ENCODE measurements around the gene TRPV6. TPM values are rescaled to one million over a fixed set of nuclear protein-coding genes. Genes with fewer than 3 reads are reported as not detected.

TRPV6 gene
- total RNA-seq, 2 experiments from 2014 or later = not detected

GRCh38 chr7:142842251-142842766, 43.2 kb downstream of the TRPV6 start:
- Mint-ChIP-seq H3K4me1 (no peaks in the 10 kb centered on the region), H3K4me3 (no peak overlapping the region)

GRCh38 chr7:142838461-142839213, 46.9 kb downstream of the TRPV6 start:
- Mint-ChIP-seq H3K27ac (no peak overlapping the region), H3K4me3 (no peak overlapping the region), H3K9me3 (ENCODE audit: low read depth) (no peaks in the 10 kb centered on the region), H3K4me1 (peaks cover 16% of the 10 kb centered on the region), H3K36me3 (ENCODE audit: low read depth) (no peaks in the 10 kb centered on the region), H3K27me3 (no peaks in the 10 kb centered on the region)
- peak; percentile 63 for ATAC-seq
- intact Hi-C loops (cut with DNase I, micrococcal nuclease) = no loop called here
- no peak for DNase-seq
- POLR2A ChIA-PET = no interaction called here
- CTCF ChIA-PET = interaction anchor here (0.6 kb wide), 1 partner anchor 49 kb away, joined by 3 read pairs; no protein-coding TSS in a partner anchor

More at GRCh38 chr7:142842251-142842766, 43.2 kb downstream of the TRPV6 start:
- Mint-ChIP-seq H3K27me3 (no peaks in the 10 kb centered on the region), H3K36me3 (ENCODE audit: low read depth) (no peaks in the 10 kb centered on the region), H3K27ac (no peak overlapping the region), H3K9me3 (ENCODE audit: low read depth) (no peaks in the 10 kb centered on the region)
- no peak for ATAC-seq
- DNase-seq = no peak
- intact Hi-C loops (cut with DNase I, micrococcal nuclease) = no loop called here
- CTCF ChIA-PET = interaction anchor here (0.6 to 1.2 kb wide), 4 partner anchors 24 to 54 kb away, joined by 3 to 4 read pairs (median 3); no protein-coding TSS in a partner anchor
- POLR2A ChIA-PET = no interaction called here

GRCh38 chr7:142836426-142836825, 49.1 kb downstream of the TRPV6 start:
- Mint-ChIP-seq H3K4me1 (peaks cover 25% of the 10 kb centered on the region), H3K4me3 (no peak overlapping the region), H3K27ac (no peak overlapping the region), H3K27me3 (no peaks in the 10 kb centered on the region), H3K9me3 (ENCODE audit: low read depth) (no peaks in the 10 kb centered on the region), H3K36me3 (ENCODE audit: low read depth) (no peaks in the 10 kb centered on the region)
- ChIA-PET CTCF (interaction anchor here (1.2 to 2.3 kb wide), 5 partner anchors 21 to 374 kb away, joined by 3 to 26 read pairs (median 5); no protein-coding TSS in a partner anchor), POLR2A (no interaction called here)
- intact Hi-C loops (cut with DNase I, micrococcal nuclease) = no loop called here
- no peak for ATAC-seq
- no peak for DNase-seq

DNA sequence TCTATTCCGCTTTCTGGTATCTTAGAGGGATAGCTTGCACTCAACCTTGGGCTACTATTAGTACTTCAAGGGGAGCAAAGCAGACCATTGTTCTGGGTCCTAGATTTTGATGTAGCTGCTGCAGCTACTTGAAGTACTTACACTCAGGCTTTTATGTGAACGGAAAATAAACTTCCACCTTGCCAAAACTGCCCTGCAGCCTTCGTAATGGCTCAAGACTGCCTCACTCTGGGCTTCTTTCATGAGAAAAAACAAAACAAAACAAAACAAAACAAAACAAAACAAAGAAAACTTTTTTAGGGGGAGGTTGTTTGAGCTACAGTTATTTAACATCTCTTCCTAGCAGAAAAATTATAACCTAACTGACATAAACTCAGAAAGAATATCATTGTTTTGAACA, 50.1 kb downstream of the TRPV6 start:
- CTCF ChIA-PET = interaction anchor here (0.8 to 2.3 kb wide), 16 partner anchors 8 to 532 kb away, joined by 3 to 26 read pairs (median 4); no protein-coding TSS in a partner anchor
- DNase-seq = peak; percentile 26
- Mint-ChIP-seq H3K36me3 (ENCODE audit: low read depth) (no peaks in the 10 kb centered on the region), H3K27ac (peak overlapping the region; percentile 56), H3K27me3 (no peaks in the 10 kb centered on the region), H3K4me1 (peaks cover 26% of the 10 kb centered on the region), H3K4me3 (no peak overlapping the region), H3K9me3 (ENCODE audit: low read depth) (no peaks in the 10 kb centered on the region)
- intact Hi-C loops (cut with DNase I, micrococcal nuclease) = no loop called here
- ATAC-seq = peak; percentile 58
- POLR2A ChIA-PET = no interaction called here

DNA sequence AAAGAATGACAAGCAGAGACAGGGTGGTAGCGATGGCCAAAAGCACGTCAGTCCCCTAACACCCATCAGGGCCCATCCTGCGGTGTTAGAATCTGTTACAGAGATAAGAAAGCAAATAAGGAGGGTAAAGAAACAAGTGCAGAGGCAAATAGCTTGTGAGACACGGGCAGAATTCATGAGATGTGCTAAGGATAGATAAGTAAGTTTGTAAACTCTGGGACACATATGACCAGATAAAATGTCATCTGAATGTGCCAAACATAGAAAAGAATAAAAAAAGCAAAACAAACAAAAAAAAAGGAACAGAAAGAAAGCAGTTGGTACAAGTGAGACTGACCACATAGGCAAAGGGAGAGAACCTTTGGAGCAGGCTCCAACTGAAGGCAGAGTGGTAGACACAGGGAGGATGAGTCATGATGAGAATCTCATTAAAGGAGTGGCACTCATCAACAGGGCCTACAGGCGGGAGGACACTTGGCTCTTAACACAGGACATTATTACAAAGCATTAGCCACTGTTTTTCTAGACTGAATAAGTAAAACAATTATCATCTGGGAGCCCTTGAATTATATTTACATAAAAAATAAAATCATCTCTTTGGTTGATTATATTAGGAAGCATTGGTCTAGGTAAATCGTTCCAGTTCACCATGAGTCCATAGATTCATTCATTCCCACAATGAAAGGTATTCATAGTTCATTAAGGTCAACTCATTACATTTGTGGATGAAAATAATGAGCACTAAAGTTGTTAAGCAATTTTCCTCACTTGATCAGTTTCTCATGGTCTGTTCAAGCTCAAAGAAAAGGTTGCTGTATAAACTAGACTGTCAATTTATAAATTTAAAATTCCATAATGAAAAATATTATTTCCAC, 52.1 kb downstream of the TRPV6 start:
- no peak overlapping the region for H3K4me3 Mint-ChIP-seq
- intact Hi-C loops (cut with DNase I, micrococcal nuclease) = no loop called here
- H3K4me1 Mint-ChIP-seq = peaks cover 26% of the 10 kb centered on the region
- no peaks in the 10 kb centered on the region for H3K36me3 Mint-ChIP-seq (ENCODE audit: low read depth)
- H3K27me3 Mint-ChIP-seq = no peaks in the 10 kb centered on the region
- ChIA-PET POLR2A (interaction anchor here (0.5 kb wide), 1 partner anchor 22 kb away, joined by 4 read pairs; no protein-coding TSS in a partner anchor), CTCF (interaction anchor here (1.2 kb wide), 2 partner anchors 15 to 22 kb away, joined by 3 read pairs; no protein-coding TSS in a partner anchor)
- no peaks in the 10 kb centered on the region for H3K9me3 Mint-ChIP-seq (ENCODE audit: low read depth)
- ATAC-seq = peak; percentile 42
- no peak for DNase-seq
- H3K27ac Mint-ChIP-seq = no peak overlapping the region

GRCh38 chr7:142832417-142832816, 53.1 kb downstream of the TRPV6 start:
- Mint-ChIP-seq H3K9me3 (ENCODE audit: low read depth) (no peaks in the 10 kb centered on the region), H3K4me1 (peaks cover 31% of the 10 kb centered on the region), H3K27ac (no peak overlapping the region), H3K4me3 (no peak overlapping the region), H3K27me3 (no peaks in the 10 kb centered on the region), H3K36me3 (ENCODE audit: low read depth) (no peaks in the 10 kb centered on the region)
- ChIA-PET POLR2A (no interaction called here), CTCF (interaction anchor here (1.2 kb wide), 2 partner anchors 14 to 21 kb away, joined by 3 read pairs; no protein-coding TSS in a partner anchor)
- ATAC-seq = no peak
- intact Hi-C loops (cut with DNase I, micrococcal nuclease) = no loop called here
- no peak for DNase-seq

- ChIA-PET CTCF (interaction anchor here (0.8 to 2.3 kb wide), 4 partner anchors 10 to 35 kb away, joined by 3 to 5 read pairs (median 5); partner anchors contain the start of gene EPHB6), POLR2A (interaction anchor here (0.7 kb wide), 1 partner anchor 247 kb away, joined by 6 read pairs; no protein-coding TSS in a partner anchor)
- Mint-ChIP-seq H3K27ac (no peak overlapping the region), H3K9me3 (ENCODE audit: low read depth) (peaks cover 2% of the 10 kb centered on the region), H3K27me3 (no peaks in the 10 kb centered on the region), H3K4me3 (no peak overlapping the region), H3K36me3 (ENCODE audit: low read depth) (peaks cover 2% of the 10 kb centered on the region), H3K4me1 (peaks cover 16% of the 10 kb centered on the region)
- intact Hi-C loops (cut with DNase I, micrococcal nuclease) = no loop called here
- ATAC-seq = peak; percentile 49
- DNase-seq = no peak
Measured at GRCh38 chr7:142827951-142828500, 57.5 kb downstream of the TRPV6 start.

- Mint-ChIP-seq H3K9me3 (ENCODE audit: low read depth) (peaks cover 4% of the 10 kb centered on the region), H3K4me1 (peaks cover 16% of the 10 kb centered on the region), H3K27ac (no peak overlapping the region), H3K27me3 (no peaks in the 10 kb centered on the region), H3K36me3 (ENCODE audit: low read depth) (peaks cover 2% of the 10 kb centered on the region), H3K4me3 (no peak overlapping the region)
- ATAC-seq = no peak
- CTCF ChIA-PET = interaction anchor here (1.0 kb wide), 3 partner anchors 12 to 306 kb away, joined by 3 to 4 read pairs (median 4); no protein-coding TSS in a partner anchor
- no peak for DNase-seq
- POLR2A ChIA-PET = no interaction called here
- intact Hi-C loops (cut with DNase I, micrococcal nuclease) = no loop called here
Measured at GRCh38 chr7:142822714-142823113, 62.8 kb downstream of the TRPV6 start.

Other genes starting within 250 kb of the TRPV6 start
- gene PRSS1, start 136.3 kb downstream of the TRPV6 start, total RNA-seq = not detected
- gene PRSS2, start 114.8 kb downstream of the TRPV6 start, total RNA-seq = not detected
- gene EPHB6, start 30.7 kb downstream of the TRPV6 start, total RNA-seq = 10 to 100 TPM; 14.7 to 15.1 TPM
- gene TRPV5, start 48.0 kb upstream of the TRPV6 start, total RNA-seq = not detected
- not detected for gene LLCFC1, start 53.7 kb upstream of the TRPV6 start, total RNA-seq
- under 1 TPM; 0.32 to 0.44 TPM for gene KEL, start 76.6 kb upstream of the TRPV6 start, total RNA-seq
- gene OR9A2, start 141.4 kb upstream of the TRPV6 start, total RNA-seq = not detected
- gene OR6V1, start 166.6 kb upstream of the TRPV6 start, total RNA-seq = not detected
- not detected for gene PIP, start 246.3 kb upstream of the TRPV6 start, total RNA-seq